HG03175 (cell line): ENCODE results near the gene SRD5A3.

Source experiments
- ATAC-seq: cut with Tn5 transposase; IDR thresholded peaks from one replicate; pipeline ENCODE4 v1.9.1; 2021; ENCODE audit warnings: mild to moderate bottlenecking, moderate library complexity; ENCODE audit not compliant: unreplicated experiment

The SRD5A3 gene

GRCh38 chr4:55345980-55346850, at the start of gene SRD5A3:
TSS of gene SRD5A3 (plus strand) at chr4:55346242. CDS start at chr4:55346337, 95 bp downstream.
- ATAC-seq: peak; percentile 94

GRCh38 chr4:55297346-55297745, 48.7 kb upstream of the SRD5A3 start:
- no peak for ATAC-seq

- ATAC-seq: no peak
These were observed 42.3 kb upstream of the SRD5A3 start for GRCh38 chr4:55303760-55304165.

- no peak for ATAC-seq
These were observed 41.7 kb upstream of the SRD5A3 start for GRCh38 chr4:55304303-55304702.

- no peak for ATAC-seq
These were observed 38.0 kb upstream of the SRD5A3 start for GRCh38 chr4:55308071-55308470.

GRCh38 chr4:55311792-55312488, 34.1 kb upstream of the SRD5A3 start:
- no peak for ATAC-seq

GRCh38 chr4:55312489-55313101, 33.4 kb upstream of the SRD5A3 start:
- peak; percentile 80 for ATAC-seq

- no peak for ATAC-seq
These were observed 31.8 kb upstream of the SRD5A3 start for GRCh38 chr4:55314141-55314820.

GRCh38 chr4:55318175-55319129, 27.6 kb upstream of the SRD5A3 start:
- no peak for ATAC-seq

- ATAC-seq: no peak
These were observed 24.3 kb upstream of the SRD5A3 start for GRCh38 chr4:55321707-55322264.

- ATAC-seq: no peak
These were observed 22.7 kb upstream of the SRD5A3 start for GRCh38 chr4:55323375-55323774.

GRCh38 chr4:55326629-55327028, 19.4 kb upstream of the SRD5A3 start:
- no peak for ATAC-seq

GRCh38 chr4:55329012-55329411, 17.0 kb upstream of the SRD5A3 start:
- ATAC-seq: no peak

- no peak for ATAC-seq
These were observed 15.8 kb upstream of the SRD5A3 start for GRCh38 chr4:55330241-55330640.

GRCh38 chr4:55336138-55337034, 9.7 kb upstream of the SRD5A3 start:
- no peak for ATAC-seq

GRCh38 chr4:55337944-55338343, 8.1 kb upstream of the SRD5A3 start:
- ATAC-seq: no peak

GRCh38 chr4:55338486-55338885, 7.6 kb upstream of the SRD5A3 start:
- no peak for ATAC-seq

- no peak for ATAC-seq
These were observed 5.8 kb upstream of the SRD5A3 start for GRCh38 chr4:55340266-55340665.

- ATAC-seq: no peak
These were observed 2.2 kb upstream of the SRD5A3 start for GRCh38 chr4:55343887-55344286.
